ENCODE data around the gene MYCN.

GRCh38 chr2:15953147-15953630 lies 12.8 kb downstream of the MYCN start:
- TF ChIP-seq CTCF (IDR thresholded peaks at IDR 0.05) = no peak
- no peak for TF ChIP-seq FOSL2 (IDR thresholded peaks at IDR 0.05; ENCODE audit: borderline replicate concordance, low read depth)
- TF ChIP-seq MAX (IDR thresholded peaks at IDR 0.05; ENCODE audit: low read depth) = no peak
- TF ChIP-seq EP300 (IDR thresholded peaks at IDR 0.05; ENCODE audit: borderline replicate concordance in 1 of 2, low read depth in 1 of 2, low read length in 1 of 2) = no peak
- TF ChIP-seq POLR2AphosphoS5 (IDR thresholded peaks at IDR 0.05; ENCODE audit: low read depth, low read length) = no peak
- TF ChIP-seq REST (IDR thresholded peaks at IDR 0.05; ENCODE audit: low read depth, low read length) = no peak
- no peak for TF ChIP-seq TAF1 (IDR thresholded peaks at IDR 0.05; ENCODE audit: borderline replicate concordance, low read depth, low read length)
- TF ChIP-seq SMC3 (IDR thresholded peaks at IDR 0.05; ENCODE audit: low read depth, low read length) = no peak
- TF ChIP-seq JUND (IDR thresholded peaks at IDR 0.05) = no peak
- TF ChIP-seq MEF2A (IDR thresholded peaks at IDR 0.05; ENCODE audit: borderline replicate concordance, low read depth) = no peak
- no peak for TF ChIP-seq PBX3 (IDR thresholded peaks at IDR 0.05)
- no peak for TF ChIP-seq USF2 (IDR thresholded peaks at IDR 0.05; ENCODE audit: borderline replicate concordance, low read depth, low read length)
- no peak for TF ChIP-seq GABPA (IDR thresholded peaks at IDR 0.05; ENCODE audit: low read depth)
- no peak for TF ChIP-seq EZH2phosphoT487 (IDR thresholded peaks at IDR 0.05; ENCODE audit: borderline replicate concordance, low read depth)
